K562 (cell line): ENCODE data around the gene EOMES. TPM values are rescaled to one million over a fixed set of nuclear protein-coding genes. Genes with fewer than 3 reads are reported as not detected.

Experiments
- ATAC-seq: fragments of 200-7000 bp; cut with Tn5 transposase; 3 replicates; pipeline ENCODE4 v1.9.1; 2020; ENCODE audit warnings: moderate library complexity
- BruUV-seq: library from RNA; stranded (reverse); fragments of 400-500 nt; replicated peaks from 2 replicates; lab custom pipeline; 2021; lab: Mats Ljungman, UMichigan
- CTCF ChIA-PET: fragments of 300-600 bp; formaldehyde crosslinking; extraction: SDS; loops from one replicate; lab custom pipeline; 2021; ENCODE audit warnings: low intra/inter-chr PET ratio; lab: Yijun Ruan, JAX
- POLR2A ChIA-PET: fragments of 300-600, 350-650 bp; sonication (Branson Sonifier 250); formaldehyde crosslinking; extraction: SDS; loops from one replicate; lab custom pipeline; 2021; ENCODE audit warnings: antibody characterized with exemption, inconsistent platforms; lab: Yijun Ruan, JAX
- DNase-seq, 4 experiments: peaks; one replicate each; pipeline versions ENCODE4 v3.0.0 to v3.0.0-alpha.2; 2011 to 2018; ENCODE audit warnings: low spot score in 3 of 4, mixed read lengths in 3 of 4; ENCODE audit errors: extremely low read depth in 1 of 4
- FAIRE-seq: peaks from 2 replicates; lab custom pipeline; 2011; peaks lifted over from hg19 to GRCh38; lab: Jason Lieb, UNC
- H2AFZ ChIP-seq: 2 replicates; pipeline ENCODE4 v1.6.0; 2011; ENCODE audit warnings: low read depth, low read length, control low read depth, inconsistent platforms
- H3K27ac ChIP-seq: fragments of 200-600 bp; 3 replicates; pipeline ENCODE4 v1.8.0; 2011; ENCODE audit warnings: low read depth, mild to moderate bottlenecking, control low read depth, inconsistent platforms, low read length, moderate library complexity, mixed read lengths; ENCODE audit errors: extremely low read depth
- H3K27me3 ChIP-seq, 2 experiments: fragments of 300-600 bp in 1 of 2; 2 replicates in 1 of 2; 3 replicates in 1 of 2; pipeline versions ENCODE4 v1.6.0 to v1.8.0; 2011; ENCODE audit warnings: inconsistent platforms in 2 of 2, low read length in 2 of 2, mild to moderate bottlenecking in 1 of 2, mixed read lengths in 1 of 2, moderate library complexity in 1 of 2; ENCODE audit not compliant: control insufficient read depth in 2 of 2, insufficient read depth in 2 of 2
- H3K36me3 ChIP-seq: fragments of 300-600 bp; 3 replicates; pipeline ENCODE4 v1.8.0; 2011; ENCODE audit warnings: mild to moderate bottlenecking, low read length, inconsistent platforms; ENCODE audit not compliant: control insufficient read depth, insufficient read depth
- H3K4me1 ChIP-seq, 2 experiments: fragments of 200-600 bp in 1 of 2; replicated peaks in 1 of 2; 2 replicates in 1 of 2; 3 replicates in 1 of 2; pipeline versions ENCODE4 v1.5.1 to v1.8.0; 2011; ENCODE audit warnings: inconsistent platforms in 2 of 2, low read length in 2 of 2, mild to moderate bottlenecking in 1 of 2, mixed read lengths in 1 of 2, moderate library complexity in 1 of 2; ENCODE audit not compliant: control insufficient read depth in 2 of 2, insufficient read depth in 2 of 2
- H3K4me2 ChIP-seq: 2 replicates; pipeline ENCODE4 v1.6.1; 2011; ENCODE audit warnings: low read length, control low read depth, inconsistent platforms, mixed read lengths; ENCODE audit not compliant: insufficient read depth
- H3K4me3 ChIP-seq: fragments of 200-600 bp; sonication (generic), shearing (Covaris generic); 2 replicates; pipeline ENCODE4 v1.5.1; 2016; ENCODE audit warnings: control low read depth, inconsistent platforms
- H3K79me2 ChIP-seq: fragments of 200-600 bp; 3 replicates; pipeline ENCODE4 v1.8.0; 2011; ENCODE audit warnings: low read length, inconsistent platforms; ENCODE audit not compliant: control insufficient read depth, insufficient read depth
- H3K9ac ChIP-seq, 2 experiments: 2 replicates each; pipeline versions ENCODE4 v1.6.0 to v1.6.1; 2011; ENCODE audit warnings: low read depth in 2 of 2, low read length in 2 of 2, control low read depth in 1 of 2, inconsistent platforms in 1 of 2, mild to moderate bottlenecking in 1 of 2, mixed read lengths in 1 of 2; ENCODE audit not compliant: insufficient read depth in 1 of 2
- H3K9me1 ChIP-seq: one replicate; pipeline ENCODE4 v1.6.0; 2011; ENCODE audit warnings: inconsistent platforms, mild to moderate bottlenecking, low read length, moderate library complexity; ENCODE audit not compliant: control insufficient read depth, insufficient read depth
- H3K9me3 ChIP-seq: replicated peaks from 2 replicates; pipeline ENCODE4 v1.5.1; 2011; ENCODE audit warnings: low read depth, low read length, inconsistent platforms; ENCODE audit not compliant: control insufficient read depth, insufficient read depth
- H4K20me1 ChIP-seq: replicated peaks from 2 replicates; pipeline ENCODE4 v1.6.1; 2011; ENCODE audit warnings: low read length, inconsistent platforms, mixed read lengths; ENCODE audit not compliant: control insufficient read depth, insufficient read depth
- ARID3B ChIP-seq: fragments of 250-450 bp; sonication (Bioruptor Pico); IDR thresholded peaks from 2 replicates; pipeline ENCODE4 v1.4.0; 2020; ENCODE audit warnings: borderline replicate concordance
- BCOR ChIP-seq: fragments of 450-650 bp; IDR thresholded peaks from 2 replicates; pipeline ENCODE4 v1.6.1; 2016
- DEAF1 ChIP-seq: fragments of 450-650 bp; formaldehyde crosslinking; IDR thresholded peaks from 2 replicates; pipeline ENCODE4 v1.4.0; 2020; ENCODE audit warnings: mild to moderate bottlenecking, moderate library complexity
- JUN ChIP-seq, 2 experiments: sonication (generic) in 1 of 2; formaldehyde crosslinking in 1 of 2; IDR thresholded peaks; 2 replicates each; pipeline versions ENCODE4 v1.6.1 to v1.8.0; 2012 to 2022; ENCODE audit warnings: borderline replicate concordance in 2 of 2, mild to moderate bottlenecking in 2 of 2, improper control_type of control experiment in 1 of 2, low read depth in 1 of 2, low read length in 1 of 2, missing genetic modification reagents in 1 of 2
- KHSRP ChIP-seq: fragments of 450-650 bp; IDR thresholded peaks from 2 replicates; pipeline ENCODE4 v1.6.1; 2017
- MCM2 ChIP-seq: fragments of 450-650 bp; IDR thresholded peaks from 2 replicates; pipeline ENCODE4 v1.6.1; 2017; ENCODE audit warnings: low read depth, mild to moderate bottlenecking
- NFE2 ChIP-seq: IDR thresholded peaks from 2 replicates; pipeline ENCODE4 v1.6.1; 2014; ENCODE audit warnings: antibody characterized with exemption, low read depth
- SAFB2 ChIP-seq: fragments of 200-400 bp; formaldehyde crosslinking; IDR thresholded peaks from 2 replicates; pipeline ENCODE4 v1.6.1; 2018; ENCODE audit warnings: borderline replicate concordance, low read length, low read depth, moderate library complexity; ENCODE audit not compliant: severe bottlenecking
- ZBED1 ChIP-seq: IDR thresholded peaks from 2 replicates; pipeline ENCODE4 v1.6.1; 2014
- ZNF318 ChIP-seq, 2 experiments: fragments of 450-650 bp; IDR thresholded peaks; 2 replicates each; pipeline ENCODE4 v1.6.1; 2016; ENCODE audit warnings: mild to moderate bottlenecking in 2 of 2, borderline replicate concordance in 1 of 2, low read depth in 1 of 2, moderate library complexity in 1 of 2
- WGBS: fragments of 100-300 bp; shearing (Covaris generic); methylation state at CpG from one replicate; pipeline ENCODE4 v1.1.6; 2016; ENCODE audit warnings: low coverage, mixed read lengths; ENCODE audit not compliant: insufficient coverage; ENCODE audit errors: missing lambda C conversion rate; 5-methylcytosine and 5-hydroxymethylcytosine counted together
- in situ Hi-C: fragments of 300-500 bp; cut with MboI; formaldehyde crosslinking; loops from 4 replicates; pipeline ENCODE4 v1.15.0; 2018; ENCODE audit warnings: inconsistent platforms, mixed read lengths
- intact Hi-C: fragments of 100-400 bp; cut with micrococcal nuclease; formaldehyde crosslinking; loops from 2 replicates; pipeline ENCODE4 v1.14.2; 2022
- polyA plus RNA-seq, 8 experiments: library from polyadenylated mRNA; depleted of rRNA in 4 of 8; stranded (reverse) in 5 of 8; unstranded in 3 of 8; fragments of >200 nt; fragmentation: Nextera tagmentation in 2 of 8; fragmentation: Illumina TruSeq in 1 of 8; extraction: Ambion mirVana in 2 of 8; extraction: Trizol in 1 of 8; gene quantifications; 2 replicates each; pipeline versions ENCODE4 v1.2.1 to v1.2.3, GENCODE V29; 2011 to 2014; ENCODE audit warnings: inconsistent platforms in 1 of 8, missing spikeins in 1 of 8
- total RNA-seq, 7 experiments: library from RNA; depleted of rRNA in 6 of 7; stranded (reverse); fragments of >200 nt in 6 of 7; fragmentation: Illumina TruSeq in 2 of 7; extraction: Trizol in 2 of 7; gene quantifications; 2 replicates each; pipeline versions ENCODE4 v1.2.1 to v1.2.3, GENCODE V29; 2011 to 2021; ENCODE audit warnings: low replicate concordance in 1 of 7

Gene EOMES
- total and polyA plus RNA-seq, 9 of the 15 experiments (the other 6 are each of a cell fraction or from before 2014, with no cell fraction given) = 0.07 TPM; not detected in 8

GRCh38 chr3:27758083-27758482, 36.0 kb upstream of the EOMES start (continued):
- TF ChIP-seq JUN (IDR thresholded peaks at IDR 0.05; ENCODE audit: borderline replicate concordance, low read depth, low read length) = no peak
- no peak for TF ChIP-seq JUN (CRISPR knock-in tag; IDR thresholded peaks at IDR 0.05; ENCODE audit: borderline replicate concordance)
- no peak for TF ChIP-seq DEAF1 (CRISPR knock-in tag)
- TF ChIP-seq ARID3B (CRISPR knock-in tag) = no peak
- no peak for TF ChIP-seq NFE2
- TF ChIP-seq ZBED1 = no peak
- no peak for TF ChIP-seq MCM2

- H3K4me2 ChIP-seq = no peak overlapping the region
- TF ChIP-seq SAFB2 (no peak), KHSRP (no peak), BCOR (no peak), ZNF318 (IDR thresholded peaks at IDR 0.05; ENCODE audit: borderline replicate concordance in 1 of 2, low read depth in 1 of 2) (no peak)
Measured at GRCh38 chr3:27756877-27757276, 34.8 kb upstream of the EOMES start.

More at GRCh38 chr3:27756877-27757276, 34.8 kb upstream of the EOMES start:
- Histone ChIP-seq H3K4me3 (no peak overlapping the region), H3K27me3 (no peaks in the 10 kb centered on the region), H3K36me3 (no peaks in the 10 kb centered on the region), H3K9me1 (no peaks in the 10 kb centered on the region), H3K9ac (no peak overlapping the region), H3K27ac (no peak overlapping the region), H3K9me3 (no peaks in the 10 kb centered on the region), H4K20me1 (no peaks in the 10 kb centered on the region), H3K79me2 (no peaks in the 10 kb centered on the region), H2AFZ (no peak overlapping the region), H3K4me1 (no peaks in the 10 kb centered on the region)
- ATAC-seq (no peak), DNase-seq (no peak), FAIRE-seq (no peak)
- ChIA-PET CTCF (no interaction called here), POLR2A (no interaction called here)
- no TSS peak for BruUV-seq
- intact Hi-C loops = no loop called here
- in situ Hi-C loops = no loop called here
- WGBS = 2% methylated on average over 2 of the region's 2 CpGs
